ENCODE results near the gene ABLIM1. TPM values are rescaled to one million over a fixed set of nuclear protein-coding genes. Genes with fewer than 3 reads are reported as not detected.
A peak's percentile ranks its signal among the peaks of the same experiment; 100 is the strongest.

ABLIM1 gene
- total and polyA plus RNA-seq, 2 of the 13 experiments (the other 11 are each of a cell fraction or from before 2014, with no cell fraction given), result 59.4 to 92.7 TPM

GRCh38 chr10:114631666-114632417 is 26.2 kb downstream of the ABLIM1 start (continued):
- TF ChIP-seq ZNF275 (CRISPR knock-in tag; IDR thresholded peaks at IDR 0.05; ENCODE audit: borderline replicate concordance) (no peak), POGZ (CRISPR knock-in tag; IDR thresholded peaks at IDR 0.05) (peak; percentile 54; the same call in 1 of the 2 replicates), ZNF326 (CRISPR knock-in tag; IDR thresholded peaks at IDR 0.05; ENCODE audit: borderline replicate concordance) (no peak), ZNF260 (CRISPR knock-in tag; IDR thresholded peaks at IDR 0.05; ENCODE audit: borderline replicate concordance, low read depth) (no peak), HNF4A (CRISPR knock-in tag; IDR thresholded peaks at IDR 0.05) (peak; percentile 46; the same call in 1 of the 2 replicates), ONECUT2 (CRISPR knock-in tag; IDR thresholded peaks at IDR 0.05) (peak; percentile 76), ZNF619 (CRISPR knock-in tag; IDR thresholded peaks at IDR 0.05) (no peak), PHF5A (CRISPR knock-in tag; IDR thresholded peaks at IDR 0.05; ENCODE audit: low read depth, unreplicated experiment) (no peak), THAP11 (CRISPR knock-in tag; IDR thresholded peaks at IDR 0.05) (no peak), ZNF468 (CRISPR knock-in tag; IDR thresholded peaks at IDR 0.05) (no peak), SPEN (CRISPR knock-in tag; IDR thresholded peaks at IDR 0.05; ENCODE audit: low read depth) (no peak), HNF1B (CRISPR knock-in tag; IDR thresholded peaks at IDR 0.05) (peak; percentile 63; the same call in 1 of the 2 replicates), ZNF710 (CRISPR knock-in tag; IDR thresholded peaks at IDR 0.05; ENCODE audit: borderline replicate concordance) (no peak), ZNF644 (CRISPR knock-in tag; IDR thresholded peaks at IDR 0.05; ENCODE audit: low read depth) (no peak), FOXP4 (CRISPR knock-in tag; IDR thresholded peaks at IDR 0.05) (peak; percentile 35; the same call in 1 of the 2 replicates), HIVEP1 (CRISPR knock-in tag; IDR thresholded peaks at IDR 0.05) (no peak), TOE1 (CRISPR knock-in tag; IDR thresholded peaks at IDR 0.05) (no peak), ZNF576 (CRISPR knock-in tag; IDR thresholded peaks at IDR 0.05) (no peak), ZFP90 (CRISPR knock-in tag; IDR thresholded peaks at IDR 0.05; ENCODE audit: borderline replicate concordance) (no peak), LRRFIP1 (CRISPR knock-in tag; conservative IDR thresholded peaks at IDR 0.05) (no peak)

All from HepG2 (cell line).